ENCODE measurements around the gene CPSF7.

CPSF7 gene

DNA sequence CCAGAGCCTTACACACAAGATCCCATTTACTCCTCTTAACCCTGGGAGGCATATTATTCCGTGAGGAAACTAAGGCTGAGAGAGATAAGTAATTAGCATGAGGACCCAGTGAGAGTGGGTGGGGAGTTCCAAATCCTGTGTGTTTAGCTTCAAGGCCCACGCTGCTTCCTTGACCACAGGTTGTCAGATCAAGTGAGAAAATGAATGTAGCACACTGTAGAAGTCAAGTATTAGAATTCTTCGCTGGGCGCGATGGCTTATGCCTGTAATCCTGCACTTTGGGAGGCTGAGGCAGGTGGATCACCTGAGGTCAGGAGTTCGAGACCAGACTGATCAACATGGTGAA, 71.9 kb downstream of the CPSF7 start:
- no peak for DNase-seq (ENCODE audit: low read depth)
- in situ Hi-C loops (cut with HindIII; ENCODE audit: low sequenced_read_pairs): no loop called here
- H3K4me3 ChIP-seq (ENCODE audit: low read depth, low read length): no peak overlapping the region
- TF ChIP-seq, protein P1, sequence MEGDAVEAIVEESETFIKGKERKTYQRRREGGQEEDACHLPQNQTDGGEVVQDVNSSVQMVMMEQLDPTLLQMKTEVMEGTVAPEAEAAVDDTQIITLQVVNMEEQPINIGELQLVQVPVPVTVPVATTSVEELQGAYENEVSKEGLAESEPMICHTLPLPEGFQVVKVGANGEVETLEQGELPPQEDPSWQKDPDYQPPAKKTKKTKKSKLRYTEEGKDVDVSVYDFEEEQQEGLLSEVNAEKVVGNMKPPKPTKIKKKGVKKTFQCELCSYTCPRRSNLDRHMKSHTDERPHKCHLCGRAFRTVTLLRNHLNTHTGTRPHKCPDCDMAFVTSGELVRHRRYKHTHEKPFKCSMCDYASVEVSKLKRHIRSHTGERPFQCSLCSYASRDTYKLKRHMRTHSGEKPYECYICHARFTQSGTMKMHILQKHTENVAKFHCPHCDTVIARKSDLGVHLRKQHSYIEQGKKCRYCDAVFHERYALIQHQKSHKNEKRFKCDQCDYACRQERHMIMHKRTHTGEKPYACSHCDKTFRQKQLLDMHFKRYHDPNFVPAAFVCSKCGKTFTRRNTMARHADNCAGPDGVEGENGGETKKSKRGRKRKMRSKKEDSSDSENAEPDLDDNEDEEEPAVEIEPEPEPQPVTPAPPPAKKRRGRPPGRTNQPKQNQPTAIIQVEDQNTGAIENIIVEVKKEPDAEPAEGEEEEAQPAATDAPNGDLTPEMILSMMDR (IDR thresholded peaks at IDR 0.05; ENCODE audit: low read depth, low read length, missing control alignments): no peak

DNA sequence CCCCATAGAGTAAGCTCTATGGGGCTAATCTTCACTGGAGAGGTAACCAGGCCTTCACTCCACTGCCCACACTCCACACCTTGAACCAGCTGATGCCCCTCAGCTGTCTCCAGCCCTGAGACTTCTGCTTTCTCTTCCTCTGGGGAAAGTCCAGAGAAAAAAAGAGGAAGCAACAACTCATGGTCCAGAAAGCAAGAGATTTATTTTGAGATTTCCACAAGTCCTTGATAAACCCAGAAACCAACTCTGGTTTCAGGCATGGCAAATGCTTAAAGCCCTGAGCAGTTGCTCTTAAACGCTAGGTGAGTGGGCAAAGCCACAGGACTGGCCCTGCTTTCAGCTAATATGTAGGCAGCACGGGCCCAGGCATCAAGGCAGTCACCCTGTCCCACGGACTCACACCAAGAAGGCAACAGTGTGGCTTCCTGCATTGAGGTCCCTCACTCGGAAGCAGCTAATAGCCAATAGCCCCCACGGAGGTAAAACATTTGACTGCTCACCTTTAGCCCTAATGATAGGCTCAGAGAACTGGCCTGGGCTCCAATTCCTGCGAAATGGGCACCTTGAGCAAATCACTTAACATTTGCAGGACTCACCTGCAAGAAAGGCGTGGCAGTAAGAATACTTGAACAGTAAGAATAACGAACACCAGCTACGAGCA, 72.4 kb downstream of the CPSF7 start:
- no peak for DNase-seq (ENCODE audit: low read depth)
- H3K4me3 ChIP-seq (ENCODE audit: low read depth, low read length): no peak overlapping the region
- TF ChIP-seq, protein P1 (IDR thresholded peaks at IDR 0.05; ENCODE audit: low read depth, low read length, missing control alignments): no peak
- in situ Hi-C loops (cut with HindIII; ENCODE audit: low sequenced_read_pairs): no loop called here

DNA sequence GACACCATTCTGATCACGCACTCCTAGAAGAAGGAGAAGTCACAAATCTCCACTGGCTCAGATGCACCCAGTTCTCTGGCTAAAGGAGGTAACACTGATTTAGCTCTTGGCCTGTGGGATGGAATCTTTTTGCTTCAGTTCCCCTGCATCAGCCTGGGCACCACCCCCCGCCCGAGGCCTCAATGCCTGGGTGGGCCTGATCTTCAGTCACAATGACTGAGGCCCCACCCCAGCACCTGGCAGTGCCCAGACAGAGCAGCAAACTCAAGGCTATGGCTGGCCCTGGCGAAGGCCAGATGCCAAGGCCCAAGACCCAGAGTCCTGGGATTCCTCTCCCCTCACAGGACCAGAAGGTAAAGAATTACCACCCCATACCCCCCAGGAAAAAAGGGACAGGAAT, 73.1 kb downstream of the CPSF7 start:
- no peak overlapping the region for H3K4me3 ChIP-seq (ENCODE audit: low read depth, low read length)
- no peak for DNase-seq (ENCODE audit: low read depth)
- TF ChIP-seq, protein P1 (IDR thresholded peaks at IDR 0.05; ENCODE audit: low read depth, low read length, missing control alignments): no peak
- in situ Hi-C loops (cut with HindIII; ENCODE audit: low sequenced_read_pairs): no loop called here

DNA sequence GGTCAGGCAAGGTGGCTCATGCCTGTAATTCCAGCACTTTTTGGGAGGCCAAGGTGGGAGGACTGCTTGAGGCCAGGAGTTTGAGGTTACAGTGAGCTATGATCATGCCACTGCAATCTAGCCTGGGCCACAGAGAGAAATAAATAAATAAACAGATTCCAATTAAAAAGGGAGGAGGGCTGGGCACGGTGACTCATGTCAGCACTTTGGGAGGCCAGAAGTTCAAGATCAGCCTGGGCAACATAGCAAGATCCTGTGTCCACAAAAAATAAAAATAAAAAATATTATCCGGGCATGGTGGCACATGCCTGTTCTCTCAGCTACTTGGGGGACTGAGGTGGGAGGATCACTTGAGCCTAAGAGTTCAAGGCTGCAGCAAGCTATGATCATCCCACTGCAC, 75.6 kb downstream of the CPSF7 start:
- no peak overlapping the region for H3K4me3 ChIP-seq (ENCODE audit: low read depth, low read length)
- TF ChIP-seq, protein P1 (IDR thresholded peaks at IDR 0.05; ENCODE audit: low read depth, low read length, missing control alignments): no peak
- in situ Hi-C loops (cut with HindIII; ENCODE audit: low sequenced_read_pairs): no loop called here
- DNase-seq (ENCODE audit: low read depth): no peak

DNA sequence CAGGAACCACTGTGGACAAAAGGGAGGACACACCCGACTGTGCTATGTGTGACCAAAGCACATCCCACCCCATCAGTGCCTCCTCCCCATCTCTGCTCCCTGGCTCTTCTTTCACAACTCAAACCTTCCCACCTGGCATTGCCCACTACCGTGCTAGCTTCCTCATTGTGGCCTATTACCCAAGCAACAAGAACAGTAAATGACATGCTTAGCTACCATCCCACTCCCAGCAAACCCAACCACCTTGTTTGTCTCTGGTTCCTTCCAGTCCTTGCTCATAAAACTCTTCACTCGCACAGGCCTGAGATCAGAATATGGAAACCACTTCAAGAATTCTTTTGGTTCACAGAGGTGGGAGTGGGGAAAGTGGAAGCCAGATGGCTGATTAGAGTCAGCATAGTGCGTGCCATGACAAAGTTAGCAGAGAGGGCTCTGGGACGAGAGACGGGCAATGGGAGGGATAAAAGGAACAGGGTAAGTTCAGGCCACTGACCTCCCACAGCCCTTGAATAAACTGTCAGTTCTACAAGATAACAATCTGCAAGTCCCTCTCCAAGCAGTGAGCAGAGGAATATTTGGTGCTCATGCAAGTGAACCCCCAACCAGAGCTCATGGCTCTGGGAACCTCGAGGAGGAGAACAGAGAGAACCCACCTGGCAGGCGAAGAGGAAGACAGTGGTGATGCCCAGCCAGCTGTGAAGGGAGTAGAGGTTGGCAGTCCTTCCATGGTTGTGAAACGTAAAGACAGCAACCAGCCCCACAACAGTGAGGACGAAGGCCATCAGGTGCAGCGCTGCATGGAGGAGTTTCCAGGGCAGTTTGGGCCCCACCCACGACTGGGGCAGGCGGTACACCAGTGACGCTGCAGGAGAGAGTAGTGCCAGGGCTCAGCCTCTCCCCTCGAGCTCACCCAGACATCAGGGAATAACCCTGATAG, 76.4 kb downstream of the CPSF7 start:
- TF ChIP-seq, protein P1 (IDR thresholded peaks at IDR 0.05; ENCODE audit: low read depth, low read length, missing control alignments): no peak
- in situ Hi-C loops (cut with HindIII; ENCODE audit: low sequenced_read_pairs): no loop called here
- H3K4me3 ChIP-seq (ENCODE audit: low read depth, low read length): no peak overlapping the region
- no peak for DNase-seq (ENCODE audit: low read depth)

Data from astrocyte of the cerebellum (primary cell).